Ramos (cell line): ENCODE measurements around the gene TTLL5.

Experiments
- in situ Hi-C: fragments of 300-500 bp; cut with MboI; formaldehyde crosslinking; loops from one replicate; pipeline ENCODE4 v1.14.3; 2022; ENCODE audit warnings: low sequenced_read_pairs; ENCODE audit not compliant: unreplicated experiment

TTLL5 gene, protein sequence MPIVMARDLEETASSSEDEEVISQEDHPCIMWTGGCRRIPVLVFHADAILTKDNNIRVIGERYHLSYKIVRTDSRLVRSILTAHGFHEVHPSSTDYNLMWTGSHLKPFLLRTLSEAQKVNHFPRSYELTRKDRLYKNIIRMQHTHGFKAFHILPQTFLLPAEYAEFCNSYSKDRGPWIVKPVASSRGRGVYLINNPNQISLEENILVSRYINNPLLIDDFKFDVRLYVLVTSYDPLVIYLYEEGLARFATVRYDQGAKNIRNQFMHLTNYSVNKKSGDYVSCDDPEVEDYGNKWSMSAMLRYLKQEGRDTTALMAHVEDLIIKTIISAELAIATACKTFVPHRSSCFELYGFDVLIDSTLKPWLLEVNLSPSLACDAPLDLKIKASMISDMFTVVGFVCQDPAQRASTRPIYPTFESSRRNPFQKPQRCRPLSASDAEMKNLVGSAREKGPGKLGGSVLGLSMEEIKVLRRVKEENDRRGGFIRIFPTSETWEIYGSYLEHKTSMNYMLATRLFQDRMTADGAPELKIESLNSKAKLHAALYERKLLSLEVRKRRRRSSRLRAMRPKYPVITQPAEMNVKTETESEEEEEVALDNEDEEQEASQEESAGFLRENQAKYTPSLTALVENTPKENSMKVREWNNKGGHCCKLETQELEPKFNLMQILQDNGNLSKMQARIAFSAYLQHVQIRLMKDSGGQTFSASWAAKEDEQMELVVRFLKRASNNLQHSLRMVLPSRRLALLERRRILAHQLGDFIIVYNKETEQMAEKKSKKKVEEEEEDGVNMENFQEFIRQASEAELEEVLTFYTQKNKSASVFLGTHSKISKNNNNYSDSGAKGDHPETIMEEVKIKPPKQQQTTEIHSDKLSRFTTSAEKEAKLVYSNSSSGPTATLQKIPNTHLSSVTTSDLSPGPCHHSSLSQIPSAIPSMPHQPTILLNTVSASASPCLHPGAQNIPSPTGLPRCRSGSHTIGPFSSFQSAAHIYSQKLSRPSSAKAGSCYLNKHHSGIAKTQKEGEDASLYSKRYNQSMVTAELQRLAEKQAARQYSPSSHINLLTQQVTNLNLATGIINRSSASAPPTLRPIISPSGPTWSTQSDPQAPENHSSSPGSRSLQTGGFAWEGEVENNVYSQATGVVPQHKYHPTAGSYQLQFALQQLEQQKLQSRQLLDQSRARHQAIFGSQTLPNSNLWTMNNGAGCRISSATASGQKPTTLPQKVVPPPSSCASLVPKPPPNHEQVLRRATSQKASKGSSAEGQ (N-terminal part only)

DNA sequence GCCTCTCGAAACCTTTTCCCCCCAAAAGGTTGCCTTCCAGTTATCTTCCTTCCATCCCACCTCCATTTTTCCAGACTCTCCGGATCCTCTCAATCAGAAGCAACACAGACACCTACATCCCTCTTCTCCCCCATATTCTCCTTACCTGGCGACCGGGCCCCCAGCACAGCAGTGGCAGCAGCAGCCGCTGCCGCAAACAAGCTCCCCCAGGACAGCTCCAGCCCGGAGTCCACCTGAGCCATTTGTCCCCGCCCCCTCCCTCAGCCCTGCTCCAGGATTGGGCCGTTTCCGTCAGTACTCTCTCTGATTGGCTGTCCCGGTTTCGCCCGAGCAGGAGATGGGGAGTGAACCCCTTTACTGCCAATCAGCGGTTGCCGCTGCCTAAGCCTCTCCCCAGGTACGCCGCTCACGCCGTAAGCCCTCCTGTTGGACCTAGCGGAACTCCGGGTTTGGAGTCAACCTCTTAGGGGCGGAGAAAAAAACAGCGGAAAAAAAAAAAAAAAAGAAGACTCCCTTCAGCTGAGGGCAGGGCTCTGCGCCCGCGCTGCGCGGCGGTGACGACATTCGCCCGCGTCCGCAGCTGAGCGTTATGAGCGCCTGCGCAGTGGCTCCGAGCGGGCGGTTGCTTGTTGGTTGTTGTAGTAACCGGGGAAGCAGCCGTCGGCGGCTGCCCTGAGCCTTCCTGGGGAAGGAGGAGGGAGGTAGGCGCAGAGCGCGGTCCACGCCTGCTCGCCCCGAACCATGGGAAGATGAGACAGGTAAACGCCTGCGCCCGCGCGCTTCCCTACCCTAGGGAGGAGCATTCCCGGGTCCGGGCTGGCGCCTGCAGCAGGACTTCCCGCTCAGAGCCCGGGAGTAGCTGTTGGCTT is at the start of gene TTLL5, which contains the start of gene ERG28:
TSS of gene TTLL5 (plus strand) at position 617 of the 869 bp plus-strand sequence. CDS start 1,904 bp downstream, outside the sequence.
TSS of gene ERG28 (minus strand) at position 247 of the 869 bp plus-strand sequence. CDS start 3,374 bp downstream, outside the sequence.
- in situ Hi-C loops: no loop called here

DNA sequence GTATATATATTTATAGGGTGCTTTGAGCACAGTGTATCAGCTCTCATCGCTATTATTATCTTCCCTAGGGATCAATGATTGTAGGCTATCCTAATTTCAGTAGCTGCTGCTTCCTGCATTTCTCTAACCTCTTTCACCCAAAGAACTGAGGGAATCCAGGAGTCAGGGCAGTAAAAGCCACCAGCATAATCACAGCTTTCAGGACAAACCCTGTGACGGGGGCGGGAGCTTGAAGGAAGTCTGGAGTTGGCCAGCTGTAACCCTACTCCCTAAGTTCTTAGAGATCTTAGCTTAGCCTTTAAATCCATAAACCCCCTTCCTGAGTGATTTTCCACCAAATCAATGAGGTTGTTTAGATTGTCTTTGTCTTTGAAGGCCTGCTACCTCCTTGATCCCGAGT is 48.9 kb upstream of the TTLL5 start:
- in situ Hi-C loops: no loop called here

DNA sequence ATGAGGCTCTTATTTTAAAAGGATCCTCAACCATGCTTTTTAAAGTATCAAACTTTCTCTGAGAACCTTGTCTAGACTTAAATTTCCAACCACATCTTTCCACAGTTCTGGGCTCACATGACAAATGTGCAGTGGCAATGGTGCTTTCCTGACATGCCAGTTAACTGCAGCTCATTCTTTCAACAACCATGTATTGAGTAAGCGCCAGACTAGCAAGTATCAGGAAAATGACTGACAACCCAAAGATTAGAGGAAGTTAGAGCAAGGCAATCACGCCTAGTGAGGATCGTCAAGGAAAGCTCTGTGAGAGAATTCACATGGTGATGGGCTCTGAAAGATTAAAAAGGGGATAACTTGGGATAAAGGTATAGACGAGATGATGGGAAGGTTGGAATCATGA is 46.9 kb upstream of the TTLL5 start:
- in situ Hi-C loops: no loop called here

DNA sequence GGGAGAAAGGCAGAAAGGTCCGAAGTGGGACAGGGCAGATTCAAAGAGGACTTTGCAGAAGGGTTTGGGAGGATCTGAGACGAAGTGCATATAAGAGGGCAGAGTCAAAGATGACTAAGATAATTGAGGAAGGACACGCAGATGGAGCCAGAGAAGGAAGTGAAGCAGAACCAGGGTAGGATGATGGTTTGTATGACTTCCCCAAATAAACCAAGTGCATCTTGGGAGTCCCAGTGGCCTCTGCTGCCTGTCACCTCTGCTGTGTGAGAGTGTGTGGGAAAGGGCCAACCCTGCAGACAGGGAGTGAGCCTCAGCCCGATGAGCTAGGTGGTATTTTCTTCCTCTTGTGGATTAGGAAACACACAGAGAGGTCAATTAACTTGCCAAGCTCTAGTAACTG is 45.8 kb upstream of the TTLL5 start:
- in situ Hi-C loops: no loop called here

DNA sequence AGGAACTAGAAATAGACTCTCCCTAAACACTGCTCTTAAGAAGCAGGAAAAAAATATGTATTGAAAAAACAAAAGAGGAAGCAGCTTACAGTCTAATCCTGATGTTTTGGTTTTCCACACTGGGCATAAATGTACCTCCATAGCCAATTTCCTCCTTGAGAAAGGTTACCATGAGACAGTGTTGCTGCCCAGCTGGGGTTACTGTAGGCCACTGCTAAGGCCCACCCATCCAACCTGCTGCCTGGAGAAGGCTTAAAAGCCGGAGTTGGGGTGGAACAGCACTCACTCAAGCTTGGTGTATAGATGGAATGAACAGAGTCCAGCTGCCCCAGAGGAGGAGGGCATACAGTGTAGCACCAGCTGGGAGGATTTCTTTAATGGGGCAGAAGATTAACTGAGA is 41.5 kb upstream of the TTLL5 start:
- in situ Hi-C loops: no loop called here

DNA sequence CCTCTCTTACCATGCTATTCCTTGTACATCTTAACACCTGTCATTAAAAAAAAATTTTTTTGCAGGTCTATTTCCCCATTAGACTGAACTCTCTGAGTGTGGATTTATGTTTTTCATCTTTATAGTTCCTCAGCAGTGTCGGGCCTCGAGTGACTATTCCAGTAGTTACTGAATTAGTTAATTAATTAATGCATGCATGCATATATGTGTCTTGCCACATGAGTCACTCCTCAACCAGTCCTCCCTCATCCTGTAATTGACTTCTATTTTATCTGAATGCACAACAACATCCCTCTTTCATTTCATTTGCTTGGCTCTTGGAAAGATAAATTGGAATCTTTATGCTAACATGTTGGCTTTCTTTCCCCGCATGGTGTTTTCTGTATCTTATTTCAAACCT is 36.0 kb upstream of the TTLL5 start:
- in situ Hi-C loops: no loop called here

DNA sequence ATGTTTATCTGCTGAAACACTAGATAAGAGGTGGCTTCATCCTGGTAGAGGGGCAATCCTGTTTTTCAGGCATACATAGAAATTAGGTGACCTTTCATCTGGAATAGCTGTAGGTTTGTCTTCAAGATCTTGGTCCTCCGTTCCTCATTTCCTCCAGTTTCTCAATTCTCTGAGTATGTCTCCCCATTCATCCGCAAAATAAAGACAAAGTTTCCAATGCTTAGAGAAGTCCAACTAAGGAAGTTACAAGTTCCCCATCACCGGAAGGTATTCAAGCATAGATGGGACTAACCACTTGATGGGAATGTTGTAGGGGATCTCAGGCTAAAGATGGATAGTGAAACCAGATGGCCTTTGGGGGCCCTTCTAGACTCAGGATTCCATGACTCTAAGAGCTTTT is 34.6 kb upstream of the TTLL5 start:
- in situ Hi-C loops: no loop called here

DNA sequence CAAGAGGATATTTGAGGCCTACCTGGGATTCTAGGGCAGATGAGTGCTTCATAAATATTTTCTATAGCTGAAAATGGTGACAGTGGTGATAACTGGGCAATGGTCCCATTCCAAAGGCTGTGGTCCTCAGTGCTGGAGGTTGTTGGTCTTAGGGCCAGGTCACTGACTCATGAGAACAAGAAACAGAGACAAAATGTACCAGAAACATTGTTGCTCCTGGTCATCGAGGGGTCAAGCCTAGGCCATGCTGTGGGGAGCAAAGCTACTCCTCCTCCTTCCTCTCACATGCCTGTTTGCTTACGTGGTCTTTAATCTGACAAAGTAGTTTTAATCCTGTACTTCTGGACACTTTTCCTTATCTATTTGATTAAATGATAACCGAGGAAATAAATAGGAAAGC is 34.2 kb upstream of the TTLL5 start:
- in situ Hi-C loops: no loop called here

DNA sequence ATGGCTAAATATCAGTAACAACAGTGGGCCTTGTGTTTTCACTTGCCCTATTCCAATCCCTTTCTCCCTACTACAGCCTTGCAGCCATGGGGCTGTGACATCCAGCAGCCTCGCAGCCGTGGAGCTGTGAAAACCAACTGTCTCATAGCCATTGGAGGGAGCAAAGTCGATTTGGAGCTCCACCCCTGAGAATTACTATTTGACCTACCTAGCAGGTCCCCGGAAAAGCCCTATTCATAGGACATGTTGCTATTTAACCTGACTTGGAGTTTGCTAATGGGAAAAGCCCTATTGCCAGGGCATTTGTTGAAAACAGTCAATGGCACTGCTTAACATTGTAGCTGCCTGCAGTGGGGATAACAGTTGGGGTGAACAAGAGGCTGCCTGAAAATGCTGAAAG is 33.6 kb upstream of the TTLL5 start:
- in situ Hi-C loops: no loop called here

DNA sequence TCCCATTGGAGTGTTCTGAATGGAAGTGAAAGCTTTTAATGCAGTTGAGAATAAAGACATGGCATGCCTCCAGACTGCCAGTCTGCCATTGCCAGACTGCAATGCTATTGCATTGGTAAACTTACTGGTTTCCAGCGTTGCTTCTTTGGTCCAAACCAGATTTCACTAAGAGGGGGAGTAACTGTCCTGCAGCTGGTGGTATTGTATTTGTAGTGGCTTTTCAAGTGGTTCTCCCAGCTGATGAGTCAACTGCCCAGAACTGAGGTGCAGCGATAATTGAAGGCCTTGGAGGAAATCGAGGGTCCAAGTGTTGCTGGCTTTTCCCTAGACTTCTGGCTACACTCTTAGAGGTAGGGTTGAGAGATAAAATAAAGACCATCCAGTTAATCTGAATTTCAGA is 32.2 kb upstream of the TTLL5 start:
- in situ Hi-C loops: no loop called here

DNA sequence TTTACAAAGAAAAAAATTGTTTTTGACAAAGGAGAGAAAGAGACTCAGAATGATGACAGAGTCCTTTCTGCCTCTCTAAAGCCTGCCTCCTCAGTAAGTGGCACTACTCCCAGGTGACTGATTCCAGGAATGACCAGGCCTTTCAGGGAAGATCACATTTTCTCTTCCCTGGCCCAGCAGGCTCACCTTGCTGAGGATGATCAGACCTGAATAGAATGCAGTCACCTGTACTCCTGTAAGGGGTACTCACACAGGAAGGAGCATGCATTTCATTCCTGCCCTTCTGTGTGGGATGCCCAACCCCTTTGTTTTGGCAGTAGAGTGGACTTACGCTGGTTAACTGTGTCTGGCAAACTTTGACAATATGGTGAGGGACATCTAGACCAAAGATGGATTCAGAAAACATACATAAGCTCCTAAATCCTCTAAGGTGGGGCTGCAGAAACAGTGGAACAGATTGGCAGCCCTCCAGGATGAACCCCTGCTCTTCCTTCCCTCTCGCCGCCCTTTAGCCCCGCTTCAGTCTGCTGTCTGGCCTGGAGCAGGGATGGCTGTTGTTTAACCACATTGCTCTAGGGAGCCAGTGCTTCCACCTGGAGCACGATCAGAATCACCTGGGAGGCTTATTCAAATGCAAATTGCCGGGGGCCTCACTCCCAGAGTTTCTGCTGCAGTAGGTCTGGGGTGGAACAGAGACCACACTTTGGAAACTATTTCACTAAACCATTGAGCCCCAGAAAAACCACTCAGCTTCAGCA is 30.2 kb upstream of the TTLL5 start:
- in situ Hi-C loops: no loop called here

DNA sequence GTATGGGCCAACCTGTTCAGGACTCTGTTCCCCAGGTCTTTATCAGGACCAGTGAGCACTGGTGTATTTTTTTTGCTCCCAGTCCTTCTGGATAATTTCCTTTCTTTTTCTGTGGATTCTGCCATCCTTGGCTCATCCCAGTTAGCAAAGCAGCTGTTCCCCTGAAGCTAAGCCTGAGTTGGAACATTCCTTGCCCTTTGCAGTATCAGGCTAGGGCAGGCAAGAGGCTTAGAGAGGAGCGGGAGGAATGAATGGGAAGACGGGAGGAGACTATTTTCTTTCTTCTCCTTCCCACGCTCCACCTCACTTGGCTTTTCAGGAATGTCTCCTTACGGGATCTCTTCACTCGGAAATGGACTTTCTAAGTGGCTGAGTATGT is 29.6 kb upstream of the TTLL5 start:
- in situ Hi-C loops: no loop called here

DNA sequence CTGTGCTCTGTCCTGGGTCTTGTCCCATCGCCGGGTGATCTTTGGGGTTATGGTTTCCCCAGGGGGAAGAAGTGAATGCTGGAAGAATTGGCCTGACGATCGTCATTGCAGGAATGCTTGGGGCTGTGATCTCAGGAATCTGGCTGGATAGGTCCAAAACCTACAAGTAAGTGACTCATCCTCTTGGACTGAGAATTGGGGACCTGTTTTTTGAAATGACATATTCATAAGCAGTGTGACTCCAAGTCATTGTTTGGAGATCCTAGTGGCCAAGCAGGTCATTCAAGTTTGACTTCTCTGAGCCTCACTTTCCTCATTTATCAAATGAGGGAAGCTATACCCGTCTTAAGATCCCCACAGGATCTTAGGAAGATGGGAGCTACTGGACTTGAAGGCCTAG is 26.2 kb upstream of the TTLL5 start:
- in situ Hi-C loops: no loop called here

DNA sequence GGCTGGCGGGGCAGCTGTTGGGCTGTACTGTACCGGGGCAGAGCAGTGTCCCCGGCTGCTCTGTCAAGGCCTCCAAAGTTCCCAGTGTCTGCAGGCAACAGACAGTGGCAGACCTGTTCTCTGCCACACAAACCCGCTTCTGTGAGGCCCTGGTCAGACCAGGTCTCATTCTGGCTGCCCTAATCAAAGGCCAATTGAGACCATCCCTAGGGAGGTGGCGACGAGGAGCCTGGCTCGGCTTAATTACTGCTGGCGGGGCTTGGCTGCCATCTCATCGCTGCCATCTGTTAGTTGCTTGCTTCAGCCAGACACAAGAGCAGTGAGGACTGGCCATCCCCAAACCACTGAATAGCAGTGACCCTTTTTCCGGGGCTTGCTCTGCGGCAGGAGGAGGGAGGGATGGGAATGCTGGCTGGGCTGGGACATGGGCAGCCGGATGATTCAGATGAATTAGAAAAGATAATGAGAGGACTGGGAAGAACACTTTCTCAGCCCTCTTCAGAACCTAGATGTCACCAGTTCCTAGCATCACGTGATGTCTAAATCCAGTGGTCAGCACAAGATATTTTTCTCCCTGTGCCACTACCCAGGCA is 24.9 kb upstream of the TTLL5 start:
- in situ Hi-C loops: no loop called here

DNA sequence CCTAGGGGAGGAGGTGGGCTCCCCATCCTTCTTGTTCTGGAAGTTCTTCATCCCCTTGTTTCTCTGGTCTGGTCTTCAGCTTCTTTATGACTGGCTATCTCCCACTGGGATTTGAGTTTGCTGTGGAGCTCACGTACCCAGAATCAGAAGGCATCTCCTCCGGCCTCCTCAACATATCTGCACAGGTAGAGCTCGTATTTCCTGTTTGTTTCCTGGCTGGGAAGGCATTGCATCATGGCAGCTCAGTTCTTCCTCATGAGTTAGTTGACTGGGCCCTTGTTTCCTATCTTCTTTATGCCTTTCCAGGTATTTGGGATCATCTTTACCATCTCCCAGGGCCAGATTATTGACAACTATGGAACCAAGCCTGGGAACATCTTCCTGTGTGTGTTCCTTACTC is 20.2 kb upstream of the TTLL5 start:
- in situ Hi-C loops: no loop called here

DNA sequence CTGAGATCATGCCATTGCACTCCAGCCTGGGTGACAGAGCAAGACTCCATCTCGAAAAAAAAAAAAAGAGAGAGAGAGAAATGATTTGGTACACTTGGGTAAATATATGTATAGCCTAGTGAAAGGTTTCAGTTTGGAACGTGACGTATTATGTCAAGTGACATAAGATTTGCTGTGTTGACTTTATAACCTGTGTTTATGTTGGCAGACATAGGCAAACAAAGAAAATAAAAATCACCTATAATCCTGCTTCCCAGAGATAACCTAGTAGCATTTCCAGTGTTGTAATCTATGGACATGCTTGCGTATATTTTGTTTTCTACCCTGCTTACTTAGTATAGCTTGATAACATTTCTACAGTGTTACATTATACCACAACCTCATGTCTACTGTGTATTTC is 17.1 kb upstream of the TTLL5 start:
- in situ Hi-C loops: no loop called here

DNA sequence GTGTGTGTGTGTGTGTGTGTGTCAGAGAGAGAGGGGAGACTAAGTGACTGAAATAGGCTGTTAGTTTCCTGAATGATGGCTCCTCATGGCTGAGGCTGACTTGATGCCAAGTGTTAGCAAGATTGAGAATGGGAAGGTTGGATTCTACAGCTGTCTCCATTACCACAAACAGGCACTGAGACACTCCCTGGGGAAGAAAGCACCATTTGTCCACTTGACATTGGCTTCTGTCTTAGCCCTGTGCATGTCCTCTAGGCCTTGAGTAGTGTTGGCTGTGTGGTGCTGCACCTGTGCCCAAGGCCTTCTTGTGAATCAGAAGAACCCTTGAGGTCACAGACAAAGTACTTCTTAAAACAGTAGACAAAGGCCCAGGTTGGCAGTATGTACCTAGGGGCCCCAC is 16.0 kb upstream of the TTLL5 start:
- in situ Hi-C loops: no loop called here

DNA sequence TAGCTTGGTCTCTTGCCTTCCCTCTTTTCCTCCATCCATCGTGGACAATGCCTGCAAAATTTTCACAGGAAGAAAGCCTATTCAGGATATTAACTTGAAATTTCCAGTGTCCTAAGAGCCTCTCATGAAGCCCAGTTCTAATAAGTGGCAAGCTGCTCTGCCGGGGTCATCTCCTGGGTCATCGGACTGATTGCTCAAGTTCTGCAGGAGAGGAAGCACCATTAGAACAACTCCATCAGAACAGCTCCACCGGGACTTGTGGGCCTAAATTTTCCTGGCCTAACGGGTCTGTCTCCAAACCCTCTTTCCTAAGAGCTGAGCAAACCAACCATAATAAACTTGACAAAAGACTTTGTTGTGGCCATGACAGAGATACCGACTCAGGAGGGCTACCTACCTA is 14.3 kb upstream of the TTLL5 start:
- in situ Hi-C loops: no loop called here

DNA sequence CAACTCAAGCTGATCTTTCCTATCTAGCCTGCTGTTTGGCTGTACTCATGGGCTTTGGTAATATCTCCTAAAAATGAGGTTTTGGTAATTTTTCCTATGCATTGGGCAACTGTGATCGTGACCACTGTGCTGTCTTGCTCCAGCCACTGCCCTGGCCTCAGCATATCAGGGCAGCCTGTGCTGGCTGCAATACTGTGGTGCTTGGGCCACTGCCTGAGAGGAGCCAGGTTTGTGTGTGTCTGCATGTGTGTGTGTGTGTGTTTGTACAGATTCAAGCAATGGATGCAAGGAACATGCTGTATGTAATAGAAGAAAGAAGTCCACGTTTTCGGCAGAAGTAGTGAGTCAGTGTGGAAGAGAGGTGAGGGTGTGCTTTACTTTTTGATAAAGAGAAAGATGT is 13.4 kb upstream of the TTLL5 start:
- in situ Hi-C loops: no loop called here
